Naive B cell (primary cell): ENCODE data around the gene TP53I11. TPM values are rescaled to one million over a fixed set of nuclear protein-coding genes. Genes with fewer than 3 reads are reported as not detected.
A peak's percentile ranks its signal among the peaks of the same experiment; 100 is the strongest.

Source experiments
- ATAC-seq, 2 donors: fragments of 150-1000 bp; cut with Tn5 transposase; 2 replicates each; pipeline ENCODE4 v1.10.0; 2021; ENCODE audit warnings: low read depth in 2 of 2, mild to moderate bottlenecking in 2 of 2, moderate library complexity in 2 of 2
- DNase-seq: peaks from one replicate; pipeline ENCODE4 v3.0.0; 2022
- H3K27ac Mint-ChIP-seq, 6 donors: one replicate each; pipeline ENCODE4 v1.8.0; 2020 to 2022; ENCODE audit warnings: mild to moderate bottlenecking in 6 of 6, mixed read lengths in 6 of 6, moderate library complexity in 5 of 6, inconsistent platforms in 2 of 6
- H3K27me3 Mint-ChIP-seq, 3 donors: one replicate each; pipeline ENCODE4 v1.8.0; 2021 to 2022; ENCODE audit warnings: mixed read lengths in 3 of 3, mild to moderate bottlenecking in 1 of 3
- H3K36me3 Mint-ChIP-seq, 2 donors: one replicate each; pipeline ENCODE4 v1.8.0; 2020 to 2022; ENCODE audit warnings: mixed read lengths in 2 of 2, inconsistent platforms in 1 of 2, mild to moderate bottlenecking in 1 of 2
- H3K4me1 Mint-ChIP-seq, 3 donors: one replicate each; pipeline ENCODE4 v1.8.0; 2020 to 2022; ENCODE audit warnings: mixed read lengths in 3 of 3, inconsistent platforms in 1 of 3, mild to moderate bottlenecking in 1 of 3, moderate library complexity in 1 of 3
- H3K4me3 Mint-ChIP-seq, 8 donors: one replicate each; pipeline ENCODE4 v1.8.0; 2020 to 2022; ENCODE audit warnings: mild to moderate bottlenecking in 8 of 8, mixed read lengths in 8 of 8, moderate library complexity in 8 of 8, inconsistent platforms in 2 of 8
- H3K9me3 Mint-ChIP-seq, 7 donors: one replicate each; pipeline ENCODE4 v1.8.0; 2020 to 2022; ENCODE audit warnings: mixed read lengths in 7 of 7, mild to moderate bottlenecking in 5 of 7, inconsistent platforms in 2 of 7, moderate library complexity in 1 of 7
- polyA plus RNA-seq, 6 donors: library from polyadenylated mRNA; unstranded; fragments of 300-500 nt; fragmentation: Illumina TruSeq; gene quantifications; one replicate each; pipeline ENCODE4 v1.2.3, GENCODE V29; 2021; ENCODE audit warnings: low read depth in 6 of 6

Gene TP53I11
- polyA plus RNA-seq, 6 donors from 2014 or later: 29.7 to 68.5 (median 39.4) TPM

GRCh38 chr11:44973632-44974401 lies 23.1 kb upstream of the TP53I11 start:
- Mint-ChIP-seq H3K27ac (peak overlapping the region in 2 of 6 donors; percentile 7 to 48), H3K4me3 (no peak overlapping the region), H3K9me3 (no peaks in the 10 kb centered on the region), H3K4me1 (peaks cover 0 to 7% (median 7%) of the 10 kb centered on the region in 3 donors), H3K36me3 (no peaks in the 10 kb centered on the region), H3K27me3 (peaks cover 0 to 5% (median 4%) of the 10 kb centered on the region in 3 donors)
- ATAC-seq (no peak), DNase-seq (no peak)

- Mint-ChIP-seq H3K4me1 (peaks cover 0 to 7% (median 7%) of the 10 kb centered on the region in 3 donors), H3K9me3 (no peaks in the 10 kb centered on the region), H3K27me3 (peaks cover 0 to 5% (median 4%) of the 10 kb centered on the region in 3 donors), H3K27ac (peak overlapping the region in 1 of 6 donors; percentile 27), H3K4me3 (no peak overlapping the region), H3K36me3 (no peaks in the 10 kb centered on the region)
- ATAC-seq (no peak), DNase-seq (no peak)
These were observed 22.2 kb upstream of the TP53I11 start for GRCh38 chr11:44972746-44973435.

- Mint-ChIP-seq H3K27me3 (peaks cover 0 to 4% (median 0%) of the 10 kb centered on the region in 3 donors), H3K4me1 (no peaks in the 10 kb centered on the region), H3K4me3 (no peak overlapping the region), H3K9me3 (no peaks in the 10 kb centered on the region), H3K36me3 (no peaks in the 10 kb centered on the region), H3K27ac (no peak overlapping the region)
- no peak for DNase-seq
- ATAC-seq: no peak
These were observed 20.5 kb upstream of the TP53I11 start for GRCh38 chr11:44971185-44971584.

- ATAC-seq (no peak), DNase-seq (no peak)
- Mint-ChIP-seq H3K4me1 (no peaks in the 10 kb centered on the region), H3K4me3 (no peak overlapping the region), H3K9me3 (no peaks in the 10 kb centered on the region), H3K27me3 (peaks cover 0 to 4% (median 0%) of the 10 kb centered on the region in 3 donors), H3K27ac (no peak overlapping the region), H3K36me3 (no peaks in the 10 kb centered on the region)
These were observed 19.6 kb upstream of the TP53I11 start for GRCh38 chr11:44970293-44970692.

DNA sequence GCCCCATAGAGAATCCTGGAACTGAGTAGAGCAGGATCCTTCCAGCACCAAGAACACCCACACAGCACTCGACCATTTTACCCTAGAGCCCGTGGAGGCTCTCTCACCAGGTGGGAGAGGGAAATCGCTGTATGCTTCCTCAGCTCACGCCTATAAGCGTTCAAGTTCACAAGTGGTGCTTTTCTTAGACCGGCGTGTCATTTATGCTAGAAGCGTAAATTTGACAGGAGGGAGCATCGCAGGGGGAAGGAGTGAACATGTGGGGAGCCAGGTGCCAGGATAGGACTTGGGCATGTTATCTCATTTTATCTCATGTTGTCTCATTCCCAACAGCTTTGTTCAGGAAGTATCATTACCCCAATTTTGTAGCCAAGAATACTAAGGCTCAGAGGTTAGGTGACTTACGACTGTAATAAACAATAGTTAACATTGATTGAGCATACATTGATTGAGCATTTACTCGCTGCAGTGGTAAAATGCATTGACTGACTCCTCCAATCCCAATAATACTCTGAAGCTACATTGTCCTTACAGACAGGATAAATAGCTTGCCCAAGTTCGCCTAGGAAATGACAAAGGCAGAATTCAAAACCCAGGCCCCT lies 19.1 kb upstream of the TP53I11 start:
- Mint-ChIP-seq H3K27me3 (peaks cover 0 to 4% (median 0%) of the 10 kb centered on the region in 3 donors), H3K4me1 (no peaks in the 10 kb centered on the region), H3K4me3 (no peak overlapping the region), H3K9me3 (no peaks in the 10 kb centered on the region), H3K36me3 (no peaks in the 10 kb centered on the region), H3K27ac (no peak overlapping the region)
- DNase-seq (no peak), ATAC-seq (no peak)

- DNase-seq (no peak), ATAC-seq (no peak)
- H3K27me3 Mint-ChIP-seq: peaks cover 0 to 4% (median 0%) of the 10 kb centered on the region in 3 donors
- H3K27ac Mint-ChIP-seq: no peak overlapping the region
- no peaks in the 10 kb centered on the region for H3K9me3 Mint-ChIP-seq
- no peak overlapping the region for H3K4me3 Mint-ChIP-seq
- peaks cover 0 to 6% (median 4%) of the 10 kb centered on the region in 3 donors for H3K4me1 Mint-ChIP-seq
- no peaks in the 10 kb centered on the region for H3K36me3 Mint-ChIP-seq
These were observed 17.8 kb upstream of the TP53I11 start for GRCh38 chr11:44968510-44968909.

DNA sequence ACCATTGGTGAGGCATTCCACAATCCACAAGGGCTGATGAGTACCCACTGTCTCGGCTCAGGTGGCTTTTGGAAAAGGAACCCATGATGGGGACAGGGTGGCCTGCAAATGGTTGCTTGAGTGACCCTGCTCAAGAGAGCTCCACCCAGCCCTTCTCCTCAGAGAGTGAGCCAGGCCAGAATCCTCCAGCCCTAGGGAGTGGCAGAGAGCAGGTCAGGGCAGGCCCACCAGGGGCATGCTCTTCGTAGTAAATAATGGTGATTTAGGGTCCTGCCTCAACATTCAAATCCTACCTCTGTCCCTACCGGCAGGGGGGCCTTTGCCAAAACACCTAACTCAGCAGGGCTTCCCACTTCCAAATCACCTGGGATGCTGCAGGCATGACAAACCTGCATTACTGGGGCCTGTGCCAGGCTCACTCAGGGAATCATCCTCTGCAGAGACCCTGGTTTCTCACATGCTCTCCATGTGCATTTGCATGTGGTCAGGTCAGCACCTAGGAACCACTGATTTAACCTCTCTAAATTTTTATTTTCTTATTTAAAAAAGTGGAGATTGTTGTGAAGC lies 17.3 kb upstream of the TP53I11 start:
- Mint-ChIP-seq H3K9me3 (no peaks in the 10 kb centered on the region), H3K36me3 (no peaks in the 10 kb centered on the region), H3K27me3 (no peaks in the 10 kb centered on the region), H3K27ac (peak overlapping the region in 1 of 6 donors; percentile 27), H3K4me3 (no peak overlapping the region), H3K4me1 (peaks cover 0 to 8% (median 6%) of the 10 kb centered on the region in 3 donors)
- ATAC-seq: no peak
- DNase-seq: no peak

- DNase-seq (no peak), ATAC-seq (no peak)
- peaks cover 0 to 8% (median 6%) of the 10 kb centered on the region in 3 donors for H3K4me1 Mint-ChIP-seq
- H3K4me3 Mint-ChIP-seq: no peak overlapping the region
- H3K27ac Mint-ChIP-seq: no peak overlapping the region
- no peaks in the 10 kb centered on the region for H3K9me3 Mint-ChIP-seq
- no peaks in the 10 kb centered on the region for H3K36me3 Mint-ChIP-seq
- no peaks in the 10 kb centered on the region for H3K27me3 Mint-ChIP-seq
These were observed 16.0 kb upstream of the TP53I11 start for GRCh38 chr11:44966694-44967093.

GRCh38 chr11:44964526-44965209 lies 14.0 kb upstream of the TP53I11 start:
- Mint-ChIP-seq H3K27me3 (no peaks in the 10 kb centered on the region), H3K27ac (peak overlapping the region in 3 of 6 donors; percentile 8 to 67 (median 16)), H3K9me3 (no peaks in the 10 kb centered on the region), H3K4me3 (no peak overlapping the region), H3K36me3 (no peaks in the 10 kb centered on the region), H3K4me1 (peaks cover 0 to 8% (median 6%) of the 10 kb centered on the region in 3 donors)
- DNase-seq (no peak), ATAC-seq (no peak)

DNA sequence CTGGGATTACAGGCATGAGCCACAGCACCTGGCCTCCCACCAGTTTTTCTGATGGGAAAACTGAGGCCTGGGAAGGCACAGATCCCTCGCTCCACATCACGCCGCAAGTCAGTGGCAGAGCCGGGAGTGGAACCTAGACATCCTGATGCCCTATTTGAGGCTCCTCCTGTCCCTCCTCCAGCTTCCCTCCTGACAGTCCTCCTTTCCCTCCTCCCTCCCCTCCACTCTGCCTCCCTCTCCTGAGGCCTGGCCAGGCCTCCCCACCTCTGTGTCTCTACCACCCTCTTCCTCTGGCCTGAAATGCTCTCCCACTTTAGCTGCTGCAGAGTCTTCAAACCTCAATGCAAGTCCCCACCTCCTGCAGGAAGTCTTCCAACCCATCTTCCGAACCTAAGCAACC lies 13.3 kb upstream of the TP53I11 start:
- Mint-ChIP-seq H3K4me1 (peaks cover 0 to 8% (median 6%) of the 10 kb centered on the region in 3 donors), H3K9me3 (no peaks in the 10 kb centered on the region), H3K27ac (peak overlapping the region in 1 of 6 donors; percentile 70), H3K4me3 (peak overlapping the region in 1 of 8 donors; percentile 74), H3K27me3 (no peaks in the 10 kb centered on the region), H3K36me3 (no peaks in the 10 kb centered on the region)
- ATAC-seq (no peak), DNase-seq (no peak)

DNA sequence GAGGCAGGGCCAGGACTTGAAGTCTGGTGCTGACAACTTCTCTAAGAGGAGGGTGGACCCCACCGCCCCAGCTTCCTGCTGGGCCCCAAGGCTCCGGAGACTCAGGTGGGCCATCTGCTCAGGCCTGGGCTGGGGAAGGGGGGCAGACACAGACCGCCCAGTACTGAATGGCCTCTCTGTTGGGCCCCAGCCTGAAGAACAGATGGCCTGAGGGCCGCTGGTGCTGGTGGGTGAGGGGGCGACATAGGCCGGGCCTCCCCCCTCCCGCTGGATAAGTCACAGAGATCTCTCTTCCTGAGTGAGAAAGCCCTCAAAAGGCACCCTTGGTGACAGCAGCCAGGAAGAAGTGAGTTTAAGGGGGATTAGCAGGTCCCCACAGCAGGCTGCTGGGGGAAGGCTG lies 12.5 kb upstream of the TP53I11 start:
- no peak overlapping the region for H3K27ac Mint-ChIP-seq
- H3K4me1 Mint-ChIP-seq: peaks cover 0 to 8% (median 8%) of the 10 kb centered on the region in 3 donors
- no peaks in the 10 kb centered on the region for H3K9me3 Mint-ChIP-seq
- H3K4me3 Mint-ChIP-seq: no peak overlapping the region
- H3K27me3 Mint-ChIP-seq: no peaks in the 10 kb centered on the region
- no peaks in the 10 kb centered on the region for H3K36me3 Mint-ChIP-seq
- no peak for DNase-seq
- no peak for ATAC-seq

- DNase-seq (no peak), ATAC-seq (no peak)
- Mint-ChIP-seq H3K27ac (peak overlapping the region in 1 of 6 donors; percentile 84), H3K36me3 (no peaks in the 10 kb centered on the region), H3K4me3 (no peak overlapping the region), H3K9me3 (no peaks in the 10 kb centered on the region), H3K27me3 (no peaks in the 10 kb centered on the region), H3K4me1 (peaks cover 0 to 11% (median 8%) of the 10 kb centered on the region in 3 donors)
These were observed 11.8 kb upstream of the TP53I11 start for GRCh38 chr11:44962464-44962863.
